BE2C (cell line): Measurements from ENCODE around the gene MED4.

ENCODE experiments used
- DNase-seq: peaks from one replicate; pipeline ENCODE4 v3.0.0-alpha.2; 2020
- H3K27me3 ChIP-seq: fragments of 250-450 bp; sonication (Bioruptor Pico); 2 replicates; pipeline ENCODE4 v1.5.1; 2020; ENCODE audit warnings: mild to moderate bottlenecking
- H3K36me3 ChIP-seq: fragments of 250-450 bp; sonication (Bioruptor Pico); 2 replicates; pipeline ENCODE4 v1.5.1; 2020; ENCODE audit warnings: mild to moderate bottlenecking
- H3K4me1 ChIP-seq: fragments of 250-450 bp; sonication (Bioruptor Pico); 2 replicates; pipeline ENCODE4 v1.5.1; 2020
- H3K4me3 ChIP-seq: 2 replicates; pipeline ENCODE4 v1.5.1; 2011; ENCODE audit warnings: low read depth, low read length
- H3K9me3 ChIP-seq: fragments of 250-450 bp; sonication (Bioruptor Pico); 2 replicates; pipeline ENCODE4 v1.5.1; 2020
- TF ChIP-seq, protein P1 (sequence below): IDR thresholded peaks from 2 replicates; pipeline ENCODE4 v1.5.1; 2012; ENCODE audit warnings: mild to moderate bottlenecking, low read depth, low read length

MED4 gene

DNA sequence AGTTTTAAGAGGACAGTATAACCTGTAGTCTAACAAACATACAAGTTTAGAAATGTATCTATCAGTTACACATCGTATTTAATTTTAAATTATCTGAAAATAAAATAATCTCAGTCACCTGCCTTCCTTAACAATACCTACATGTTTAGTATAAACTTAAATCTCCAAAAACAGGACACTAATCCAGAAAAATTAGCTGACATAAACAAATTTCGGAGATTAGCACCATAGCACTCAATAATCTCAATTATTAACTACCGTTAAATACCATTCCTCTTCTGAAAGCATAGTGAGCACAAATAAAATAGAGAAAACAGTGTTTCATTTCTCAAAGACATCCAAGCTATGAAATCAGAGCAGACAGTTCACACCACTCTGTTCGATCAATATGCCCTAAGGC lies 13.2 kb downstream of the MED4 start:
- H3K9me3 ChIP-seq = no peaks in the 10 kb centered on the region
- no peaks in the 10 kb centered on the region for H3K27me3 ChIP-seq
- no peak overlapping the region for H3K4me3 ChIP-seq
- TF ChIP-seq, protein P1, sequence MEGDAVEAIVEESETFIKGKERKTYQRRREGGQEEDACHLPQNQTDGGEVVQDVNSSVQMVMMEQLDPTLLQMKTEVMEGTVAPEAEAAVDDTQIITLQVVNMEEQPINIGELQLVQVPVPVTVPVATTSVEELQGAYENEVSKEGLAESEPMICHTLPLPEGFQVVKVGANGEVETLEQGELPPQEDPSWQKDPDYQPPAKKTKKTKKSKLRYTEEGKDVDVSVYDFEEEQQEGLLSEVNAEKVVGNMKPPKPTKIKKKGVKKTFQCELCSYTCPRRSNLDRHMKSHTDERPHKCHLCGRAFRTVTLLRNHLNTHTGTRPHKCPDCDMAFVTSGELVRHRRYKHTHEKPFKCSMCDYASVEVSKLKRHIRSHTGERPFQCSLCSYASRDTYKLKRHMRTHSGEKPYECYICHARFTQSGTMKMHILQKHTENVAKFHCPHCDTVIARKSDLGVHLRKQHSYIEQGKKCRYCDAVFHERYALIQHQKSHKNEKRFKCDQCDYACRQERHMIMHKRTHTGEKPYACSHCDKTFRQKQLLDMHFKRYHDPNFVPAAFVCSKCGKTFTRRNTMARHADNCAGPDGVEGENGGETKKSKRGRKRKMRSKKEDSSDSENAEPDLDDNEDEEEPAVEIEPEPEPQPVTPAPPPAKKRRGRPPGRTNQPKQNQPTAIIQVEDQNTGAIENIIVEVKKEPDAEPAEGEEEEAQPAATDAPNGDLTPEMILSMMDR = no peak
- H3K36me3 ChIP-seq = peaks cover 64% of the 10 kb centered on the region
- no peaks in the 10 kb centered on the region for H3K4me1 ChIP-seq
- DNase-seq = no peak

DNA sequence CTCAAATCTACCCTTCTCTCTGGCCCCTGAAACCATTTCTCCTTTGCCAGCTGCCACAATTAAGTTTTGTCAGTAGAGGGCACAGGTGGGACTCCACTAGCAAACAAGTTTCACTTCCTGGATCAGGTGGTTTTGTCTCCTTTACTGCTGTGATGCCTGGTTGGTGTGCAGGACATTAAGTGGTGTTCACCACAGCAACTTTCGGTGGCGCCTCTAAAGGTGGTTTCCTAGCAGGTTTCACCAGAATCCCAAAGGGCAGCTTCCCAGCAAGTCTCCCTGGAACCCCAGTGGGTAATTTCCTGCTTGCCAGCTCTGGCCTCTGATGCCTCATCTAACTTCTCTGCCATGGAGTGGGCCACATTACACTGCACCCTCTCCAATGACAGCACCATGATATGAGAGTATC lies 16.6 kb downstream of the MED4 start:
- no peak for DNase-seq
- H3K4me1 ChIP-seq = no peaks in the 10 kb centered on the region
- H3K9me3 ChIP-seq = no peaks in the 10 kb centered on the region
- no peaks in the 10 kb centered on the region for H3K27me3 ChIP-seq
- H3K4me3 ChIP-seq = no peak overlapping the region
- peaks cover 75% of the 10 kb centered on the region for H3K36me3 ChIP-seq
- TF ChIP-seq, protein P1 = peak; percentile 29

- H3K4me3 ChIP-seq = no peak overlapping the region
- H3K4me1 ChIP-seq = no peaks in the 10 kb centered on the region
- TF ChIP-seq, protein P1 = no peak
- no peaks in the 10 kb centered on the region for H3K27me3 ChIP-seq
- DNase-seq = no peak
- peaks cover 91% of the 10 kb centered on the region for H3K36me3 ChIP-seq
- 0 out of 2 replicates have a peak, but pooled peaks cover 3% of the 10 kb centered on the region for H3K9me3 ChIP-seq
Measured at GRCh38 chr13:48074006-48074405, 20.9 kb downstream of the MED4 start.

GRCh38 chr13:48072787-48073186 lies 22.1 kb downstream of the MED4 start:
- no peaks in the 10 kb centered on the region for H3K27me3 ChIP-seq
- H3K4me1 ChIP-seq = no peaks in the 10 kb centered on the region
- DNase-seq = no peak
- H3K9me3 ChIP-seq = 0 out of 2 replicates have a peak, but pooled peaks cover 3% of the 10 kb centered on the region
- no peak overlapping the region for H3K4me3 ChIP-seq
- TF ChIP-seq, protein P1 = no peak
- H3K36me3 ChIP-seq = peaks cover 90% of the 10 kb centered on the region

DNA sequence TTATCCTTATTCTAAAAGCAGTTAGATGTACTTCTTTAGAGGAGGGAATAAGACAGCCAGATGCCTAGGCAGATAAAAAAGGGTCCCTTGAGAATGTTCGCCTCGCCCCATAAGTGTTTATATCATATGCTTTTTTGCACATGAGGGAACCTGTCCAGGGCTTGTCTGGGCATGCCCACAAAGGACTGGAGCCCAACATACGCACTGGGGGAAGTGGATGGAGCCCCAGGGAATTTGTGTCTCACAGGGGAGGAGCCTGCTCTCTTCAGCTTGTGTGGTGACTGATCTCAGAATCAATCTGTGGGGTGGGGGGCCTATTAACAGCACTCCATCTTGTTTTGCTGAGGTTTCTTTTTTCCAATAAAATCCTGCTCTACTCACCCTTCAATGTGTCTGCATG lies 22.6 kb downstream of the MED4 start:
- H3K4me1 ChIP-seq = no peaks in the 10 kb centered on the region
- H3K9me3 ChIP-seq = 0 out of 2 replicates have a peak, but pooled peaks cover 3% of the 10 kb centered on the region
- DNase-seq = no peak
- no peaks in the 10 kb centered on the region for H3K27me3 ChIP-seq
- H3K4me3 ChIP-seq = no peak overlapping the region
- TF ChIP-seq, protein P1 = no peak
- peaks cover 94% of the 10 kb centered on the region for H3K36me3 ChIP-seq

- H3K27me3 ChIP-seq = no peaks in the 10 kb centered on the region
- peaks cover 96% of the 10 kb centered on the region for H3K36me3 ChIP-seq
- 0 out of 2 replicates have a peak, but pooled peaks cover 3% of the 10 kb centered on the region for H3K9me3 ChIP-seq
- H3K4me1 ChIP-seq = no peaks in the 10 kb centered on the region
- TF ChIP-seq, protein P1 = no peak
- DNase-seq = no peak
- no peak overlapping the region for H3K4me3 ChIP-seq
Measured at GRCh38 chr13:48070942-48071341, 24.0 kb downstream of the MED4 start.
